Stimulated activated CD8-positive, alpha-beta memory T cell treated with anti-CD3 and anti-CD28 coated beads, Interleukin-7, amount 100 ng/mL, for 48 hours (primary cell): ENCODE measurements around the gene MIPEP.
"Not testable (repeated sequence)": the region's sequence is repeated elsewhere in the genome, so short reads cannot be mapped to it uniquely, and the experiment has no call there.

ENCODE experiments used
- DNase-seq, 2 donors: peaks; one replicate each; pipeline ENCODE4 v3.0.0-alpha.2; 2020; ENCODE audit warnings: low read depth in 1 of 2; ENCODE audit errors: extremely low read depth in 1 of 2

The MIPEP gene

GRCh38 chr13:23888658-23889614 is at the start of gene MIPEP:
Gene MIPEP, minus strand, starts transcription at chr13:23889400. Its CDS starts 80 bp downstream, at chr13:23889320.
- peak; percentile 89 to 91 for DNase-seq

GRCh38 chr13:23934520-23934919 is 45.3 kb upstream of the MIPEP start:
- DNase-seq, result no peak

GRCh38 chr13:23928985-23929384 is 39.8 kb upstream of the MIPEP start:
- DNase-seq, result no peak

- DNase-seq, result no peak
Measured at GRCh38 chr13:23923031-23923430, 33.8 kb upstream of the MIPEP start.

- DNase-seq, result no peak
Measured at GRCh38 chr13:23922005-23922932, 33.1 kb upstream of the MIPEP start.

GRCh38 chr13:23921451-23921888 is 32.3 kb upstream of the MIPEP start:
- no peak for DNase-seq

- no peak for DNase-seq
Measured at GRCh38 chr13:23919006-23919405, 29.8 kb upstream of the MIPEP start.

GRCh38 chr13:23918208-23918607 is 29.0 kb upstream of the MIPEP start:
- DNase-seq, result no peak

- no peak for DNase-seq
Measured at GRCh38 chr13:23915308-23915707, 26.1 kb upstream of the MIPEP start.

- DNase-seq, result no peak
Measured at GRCh38 chr13:23912469-23912868, 23.3 kb upstream of the MIPEP start.

- DNase-seq, result no peak
Measured at GRCh38 chr13:23909606-23910005, 20.4 kb upstream of the MIPEP start.

GRCh38 chr13:23905766-23906165 is 16.6 kb upstream of the MIPEP start:
- DNase-seq, result no peak

GRCh38 chr13:23903906-23904280 is 14.7 kb upstream of the MIPEP start:
- DNase-seq, result no peak

- DNase-seq, result no peak
Measured at GRCh38 chr13:23902975-23903905, 14.0 kb upstream of the MIPEP start.

GRCh38 chr13:23901365-23901764 is 12.2 kb upstream of the MIPEP start:
- no peak for DNase-seq

- no peak for DNase-seq
Measured at GRCh38 chr13:23899555-23899954, 10.4 kb upstream of the MIPEP start.

- DNase-seq, result no peak
Measured at GRCh38 chr13:23898101-23898500, 8.9 kb upstream of the MIPEP start.

- not testable (repeated sequence) for DNase-seq
Measured at GRCh38 chr13:23897452-23897919, 8.3 kb upstream of the MIPEP start, which contains the start of gene C1QTNF9B. Gene C1QTNF9B, minus strand, starts transcription at chr13:23897502.

- not testable (repeated sequence) for DNase-seq
Measured at GRCh38 chr13:23894746-23895145, 5.5 kb upstream of the MIPEP start.

GRCh38 chr13:23893791-23894190 is 4.6 kb upstream of the MIPEP start:
- DNase-seq, result not testable (repeated sequence)
